GM19351 (cell line): ENCODE results near the gene TSC2.

Experiments used
- ATAC-seq: cut with Tn5 transposase; IDR thresholded peaks from one replicate; pipeline ENCODE4 v1.9.1; 2021; ENCODE audit warnings: mild to moderate bottlenecking, moderate library complexity; ENCODE audit not compliant: unreplicated experiment

Gene TSC2

DNA sequence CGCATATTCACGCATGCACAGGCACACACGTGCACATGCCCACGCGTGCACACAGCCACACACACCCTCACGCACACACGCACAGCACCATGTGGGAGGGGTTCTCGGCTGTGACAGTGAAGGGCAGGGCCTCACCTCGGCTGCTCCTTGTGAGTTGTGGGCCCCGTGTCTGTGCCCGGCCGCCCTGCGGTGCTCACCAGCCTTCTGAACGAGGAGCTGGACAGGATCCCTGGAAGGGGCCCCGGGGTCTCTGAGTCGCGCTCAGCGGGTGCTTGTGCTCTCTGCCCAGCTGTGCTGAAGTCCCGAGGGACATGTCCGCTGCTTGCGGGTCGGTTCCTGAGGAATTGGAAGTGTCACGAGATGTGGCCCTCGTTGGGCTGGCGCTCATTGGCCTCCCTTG lies 16.1 kb downstream of the TSC2 start:
- ATAC-seq: no peak

DNA sequence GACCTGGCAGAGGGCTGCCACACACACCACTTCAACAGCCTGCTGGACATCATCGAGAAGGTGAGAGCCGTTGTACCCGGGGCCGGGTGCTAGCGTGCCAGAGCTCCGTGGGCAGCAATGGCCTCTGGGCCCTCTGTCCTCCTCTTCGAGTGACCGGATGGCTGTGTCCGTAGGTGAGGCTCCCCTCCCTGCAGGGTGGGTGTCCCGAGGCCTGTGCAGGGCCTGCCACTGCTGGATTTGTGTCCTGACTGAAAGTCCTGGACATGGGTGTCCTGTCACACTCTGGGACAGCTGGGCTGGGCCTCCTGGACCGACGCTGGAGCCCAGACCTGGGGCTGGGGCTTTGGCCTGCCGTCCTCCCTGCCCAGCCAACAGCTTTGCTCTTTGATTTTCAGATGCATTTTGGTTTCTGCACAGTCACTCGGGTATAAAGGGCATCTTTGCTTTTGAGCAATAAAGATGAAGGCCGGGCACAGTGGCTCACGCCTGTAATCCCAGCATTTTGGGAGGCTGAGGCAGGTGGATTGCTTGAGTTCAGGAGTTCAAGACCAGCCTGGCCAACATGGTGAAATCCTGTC lies 16.7 kb downstream of the TSC2 start:
- ATAC-seq: no peak

DNA sequence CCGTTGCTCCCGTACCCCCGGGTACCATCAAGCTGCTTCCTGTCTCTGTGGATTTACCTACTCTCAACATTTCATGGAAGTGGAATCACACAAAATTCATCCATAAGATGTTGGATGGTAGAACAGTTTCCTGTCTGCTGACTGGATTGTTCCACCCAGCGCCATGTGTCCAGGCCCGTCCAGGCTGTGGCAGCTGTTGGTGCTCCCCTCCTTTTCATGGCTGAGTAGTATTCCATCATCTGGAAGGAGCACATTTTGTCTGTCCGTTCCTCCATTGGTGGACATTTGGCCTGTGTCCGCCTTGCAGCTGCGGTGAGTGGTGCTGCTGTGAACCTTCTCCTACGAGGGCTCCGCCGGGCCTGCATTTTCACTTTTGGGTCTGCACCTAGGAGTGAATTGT lies 18.4 kb downstream of the TSC2 start:
- no peak for ATAC-seq

DNA sequence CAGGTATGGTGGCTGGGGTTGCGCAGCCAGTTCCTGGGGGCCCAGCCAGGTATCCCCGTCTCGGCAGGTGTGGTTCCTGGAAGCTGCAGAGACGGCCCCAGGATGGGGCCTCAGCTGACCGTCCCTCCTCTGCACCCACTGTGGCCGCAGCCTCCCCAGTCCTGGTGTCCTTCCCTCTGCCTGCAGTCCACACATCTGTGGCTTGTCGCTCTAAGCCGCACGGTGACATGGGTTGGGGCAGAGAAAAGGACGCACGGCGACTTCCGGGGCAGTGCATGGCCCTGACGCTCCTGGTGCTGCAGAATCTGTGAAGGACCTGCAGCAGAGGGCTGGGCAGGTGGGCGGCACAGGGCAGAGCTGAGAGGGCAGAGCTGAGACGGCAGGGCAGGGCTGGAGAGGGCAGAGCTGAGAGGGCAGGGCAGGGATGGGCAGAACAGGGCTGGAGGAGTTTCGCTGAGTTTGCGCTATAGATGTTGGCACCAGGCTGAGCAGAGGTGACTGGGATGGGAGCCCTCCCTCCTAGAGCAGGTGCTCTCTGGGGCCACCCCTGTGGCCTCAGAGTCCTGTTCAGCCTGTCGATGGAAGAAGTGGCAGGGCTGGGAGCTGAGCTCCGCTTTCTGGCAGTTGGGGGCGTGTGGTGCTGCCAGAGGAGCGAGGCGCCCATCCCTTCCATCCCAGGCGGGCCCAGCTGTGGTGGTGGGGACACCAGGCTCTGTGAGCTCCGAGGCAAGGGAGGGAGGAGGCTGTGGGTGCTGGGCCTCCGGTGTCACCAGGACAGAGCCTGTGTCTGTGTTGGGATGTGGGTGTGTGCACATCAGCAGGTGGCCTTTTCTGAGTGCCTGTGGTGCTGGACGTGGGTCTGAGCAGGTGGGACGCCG lies 23.0 kb downstream of the TSC2 start:
- no peak for ATAC-seq

DNA sequence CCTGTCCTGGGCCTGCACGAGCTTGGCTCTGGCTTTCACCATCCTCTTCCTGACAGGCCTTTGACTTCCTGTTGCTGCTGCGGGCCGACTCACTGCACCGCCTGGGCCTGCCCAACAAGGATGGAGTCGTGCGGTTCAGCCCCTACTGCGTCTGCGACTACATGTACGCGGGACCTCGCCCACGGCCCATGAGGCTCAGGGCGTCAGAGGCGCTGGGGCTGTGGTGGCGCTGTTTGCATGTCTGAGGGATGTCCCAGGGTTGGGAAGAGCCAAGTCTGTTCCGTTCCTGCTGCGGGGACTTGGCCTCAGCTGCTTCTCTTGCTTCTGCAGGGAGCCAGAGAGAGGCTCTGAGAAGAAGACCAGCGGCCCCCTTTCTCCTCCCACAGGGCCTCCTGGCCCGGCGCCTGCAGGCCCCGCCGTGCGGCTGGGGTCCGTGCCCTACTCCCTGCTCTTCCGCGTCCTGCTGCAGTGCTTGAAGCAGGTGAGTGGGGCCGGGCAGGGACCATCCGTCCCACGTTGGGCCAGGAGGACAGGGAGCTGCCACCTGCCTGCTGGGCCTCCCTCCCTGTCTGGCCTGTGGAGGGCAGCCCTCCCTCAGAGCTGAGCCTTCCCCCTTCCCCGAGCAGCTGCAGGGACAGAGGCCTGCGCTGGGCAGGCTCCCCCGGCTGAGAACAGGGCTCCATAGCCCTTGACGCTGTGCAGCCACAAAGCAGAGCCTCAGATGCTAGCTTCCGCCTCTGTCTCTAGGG lies 23.8 kb downstream of the TSC2 start:
- ATAC-seq: no peak

DNA sequence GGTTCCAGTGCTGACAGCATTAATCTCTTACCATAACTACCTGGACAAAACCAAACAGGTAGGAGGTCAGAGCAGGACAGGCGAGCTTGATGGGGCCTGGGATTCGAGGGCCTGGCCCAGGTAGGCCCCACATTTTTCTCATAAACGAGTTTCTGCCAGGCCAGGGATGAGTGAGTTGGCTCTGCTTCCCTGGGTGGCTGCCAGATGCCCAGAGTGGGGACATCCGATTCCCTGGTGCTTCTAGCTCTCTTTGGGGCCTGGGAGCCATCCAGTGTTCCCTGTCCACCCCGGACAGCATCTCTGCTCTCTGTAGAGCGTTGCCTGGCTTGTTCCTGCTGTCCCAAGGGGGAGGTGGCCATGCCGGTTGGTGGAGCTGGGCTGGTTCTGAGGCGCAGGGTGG lies 25.1 kb downstream of the TSC2 start:
- ATAC-seq: no peak

DNA sequence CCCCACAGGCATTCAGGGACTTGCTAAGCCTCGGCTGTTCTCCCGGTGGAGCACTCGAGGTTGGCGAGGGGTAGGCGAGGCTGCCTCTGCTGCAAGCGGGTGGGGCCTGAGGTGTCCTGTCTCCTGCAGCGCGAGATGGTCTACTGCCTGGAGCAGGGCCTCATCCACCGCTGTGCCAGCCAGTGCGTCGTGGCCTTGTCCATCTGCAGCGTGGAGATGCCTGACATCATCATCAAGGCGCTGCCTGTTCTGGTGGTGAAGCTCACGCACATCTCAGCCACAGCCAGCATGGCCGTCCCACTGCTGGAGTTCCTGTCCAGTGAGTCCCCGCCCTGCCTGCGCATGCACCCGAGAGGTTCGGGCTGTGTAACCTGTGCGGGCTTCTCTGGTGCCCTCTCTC lies 26.3 kb downstream of the TSC2 start:
- no peak for ATAC-seq

DNA sequence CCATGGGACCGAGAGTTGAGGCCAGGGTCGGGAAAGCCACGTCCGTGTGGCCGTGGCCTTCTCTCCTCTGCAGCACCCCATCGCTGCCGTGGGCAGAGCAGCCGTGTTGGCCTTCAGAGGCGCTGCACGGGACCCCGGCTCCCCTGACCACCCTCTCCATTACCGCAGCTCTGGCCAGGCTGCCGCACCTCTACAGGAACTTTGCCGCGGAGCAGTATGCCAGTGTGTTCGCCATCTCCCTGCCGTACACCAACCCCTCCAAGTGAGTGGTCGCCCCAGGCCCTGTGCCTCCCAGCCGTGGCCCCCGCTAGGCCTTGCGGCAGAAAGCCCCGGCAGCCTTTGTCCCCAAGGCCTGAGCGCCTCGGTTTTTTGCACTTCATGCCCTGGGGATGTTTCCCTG lies 27.8 kb downstream of the TSC2 start:
- ATAC-seq: no peak

DNA sequence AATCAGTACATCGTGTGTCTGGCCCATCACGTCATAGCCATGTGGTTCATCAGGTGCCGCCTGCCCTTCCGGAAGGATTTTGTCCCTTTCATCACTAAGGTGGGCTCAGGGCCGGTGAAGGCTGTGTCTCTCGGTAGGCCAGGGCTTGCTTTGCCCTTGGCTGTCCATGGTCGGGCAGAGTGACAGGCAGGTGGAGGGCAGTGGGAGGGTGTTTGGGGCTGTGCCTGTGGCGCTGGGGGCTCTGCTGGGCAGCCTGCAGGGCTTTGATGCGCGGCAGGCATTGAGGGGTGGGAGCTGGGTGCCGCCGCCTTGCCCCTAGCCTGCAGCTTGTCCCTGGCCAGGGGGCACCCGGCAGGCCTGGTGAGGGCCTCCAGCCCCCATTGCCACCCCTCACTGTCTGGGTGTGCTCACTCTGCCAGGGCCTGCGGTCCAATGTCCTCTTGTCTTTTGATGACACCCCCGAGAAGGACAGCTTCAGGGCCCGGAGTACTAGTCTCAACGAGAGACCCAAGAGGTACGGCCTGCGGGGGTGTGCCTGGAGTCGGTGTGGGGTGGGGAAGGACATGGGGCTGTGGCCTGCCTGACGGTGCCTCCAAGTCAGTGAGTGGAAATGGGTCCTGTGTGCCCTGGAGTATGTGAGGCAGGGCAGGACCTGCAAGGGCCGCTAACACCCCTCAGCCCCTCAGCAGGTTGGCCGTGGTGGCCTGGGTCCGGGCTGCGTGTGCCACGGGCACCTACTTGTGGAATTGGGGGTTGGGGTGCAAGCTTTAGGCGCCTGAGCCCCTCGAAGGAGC lies 28.5 kb downstream of the TSC2 start:
- no peak for ATAC-seq

DNA sequence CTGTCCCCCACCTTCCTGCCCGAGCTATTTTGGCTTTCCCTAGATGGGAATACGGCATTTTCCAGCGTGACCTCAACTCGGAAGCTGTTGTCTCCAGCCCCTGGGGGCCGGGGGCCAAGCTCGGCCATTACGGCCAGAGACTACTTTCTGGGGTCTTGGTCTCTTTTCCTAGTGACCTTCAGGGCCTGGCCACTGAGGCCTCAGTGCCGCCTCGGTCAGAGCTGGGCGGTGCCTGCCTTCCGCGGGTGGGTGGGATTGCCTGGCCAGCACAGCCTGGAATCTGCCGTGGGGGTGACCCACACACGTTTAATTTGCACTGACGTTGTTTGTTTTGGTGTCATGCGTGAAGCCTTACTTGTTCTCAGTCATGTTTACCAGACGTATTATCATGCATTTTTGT lies 29.2 kb downstream of the TSC2 start:
- ATAC-seq: no peak

DNA sequence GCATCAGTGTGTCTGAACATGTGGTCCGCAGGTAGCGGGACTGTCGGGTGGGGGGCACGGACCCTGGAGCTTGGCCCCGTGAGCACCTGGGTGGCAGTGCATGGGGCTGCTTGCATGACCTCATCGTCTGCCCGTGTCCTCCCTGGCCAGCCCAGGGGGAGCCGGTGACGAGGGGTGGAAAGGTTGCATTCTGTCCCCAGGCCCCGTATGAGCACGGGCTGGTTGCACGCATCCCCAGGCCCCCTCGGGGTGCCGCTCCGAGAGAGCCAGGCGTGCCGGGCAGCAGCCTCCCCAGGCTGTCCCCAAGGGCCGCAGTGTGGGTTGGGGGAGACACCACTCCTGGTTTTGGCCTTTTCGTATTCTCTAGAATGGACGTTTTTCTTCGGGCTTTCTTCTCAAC lies 29.9 kb downstream of the TSC2 start:
- ATAC-seq: no peak

DNA sequence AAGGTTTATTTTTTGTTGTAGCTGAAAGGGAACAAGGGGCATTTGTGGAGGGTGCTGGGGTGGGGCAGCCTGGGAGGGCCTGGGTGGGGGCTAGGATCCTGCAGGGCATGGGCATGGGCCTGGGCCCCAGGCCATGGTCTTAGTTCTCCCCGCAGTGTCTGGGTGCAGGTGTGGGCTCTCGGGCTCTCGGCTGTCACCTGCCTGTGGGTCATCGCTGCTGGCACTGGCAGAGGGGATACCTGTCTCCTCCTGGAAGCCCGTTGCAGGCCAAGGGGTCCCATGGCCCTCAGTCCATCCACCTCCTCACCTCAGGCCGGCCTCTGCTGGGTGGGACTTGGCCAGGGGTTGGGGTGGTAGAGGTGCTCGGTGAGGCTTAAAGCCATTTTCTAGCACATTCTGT lies 30.3 kb downstream of the TSC2 start:
- no peak for ATAC-seq

DNA sequence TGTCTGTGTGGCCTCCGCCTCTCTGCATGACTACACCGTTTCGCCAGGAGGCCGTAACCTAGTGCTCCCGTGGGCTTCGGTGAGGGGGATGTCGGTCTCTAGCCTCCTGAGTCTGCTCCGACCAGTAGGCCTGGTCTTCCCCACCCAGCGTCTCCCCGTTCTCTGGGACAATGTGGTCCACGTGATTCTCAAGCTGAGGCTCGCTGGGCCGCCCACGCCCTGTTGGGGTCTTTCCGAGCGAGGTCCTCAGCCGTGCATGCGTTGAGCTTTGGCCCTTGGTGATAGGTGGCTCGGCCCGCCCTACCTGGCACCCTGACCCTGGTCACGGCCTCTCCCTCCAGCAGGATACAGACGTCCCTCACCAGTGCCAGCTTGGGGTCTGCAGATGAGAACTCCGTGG lies 30.9 kb downstream of the TSC2 start:
- no peak for ATAC-seq

DNA sequence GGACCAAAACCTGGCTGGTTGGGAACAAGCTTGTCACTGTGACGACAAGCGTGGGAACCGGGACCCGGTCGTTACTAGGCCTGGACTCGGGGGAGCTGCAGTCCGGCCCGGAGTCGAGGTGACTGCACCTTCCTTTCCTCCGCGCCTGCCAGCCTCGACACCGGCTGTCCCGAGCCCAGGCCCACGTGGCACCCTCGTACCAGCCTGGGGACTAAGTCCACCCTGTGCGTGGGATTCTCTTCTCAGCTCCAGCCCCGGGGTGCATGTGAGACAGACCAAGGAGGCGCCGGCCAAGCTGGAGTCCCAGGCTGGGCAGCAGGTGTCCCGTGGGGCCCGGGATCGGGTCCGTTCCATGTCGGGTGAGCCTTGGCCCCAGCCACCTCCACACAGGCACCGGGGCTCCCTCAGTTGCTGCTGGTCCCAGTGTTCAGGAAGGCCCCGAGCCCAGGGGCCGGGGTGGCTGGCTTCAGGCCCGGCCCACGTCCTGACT lies 31.6 kb downstream of the TSC2 start:
- ATAC-seq: no peak

DNA sequence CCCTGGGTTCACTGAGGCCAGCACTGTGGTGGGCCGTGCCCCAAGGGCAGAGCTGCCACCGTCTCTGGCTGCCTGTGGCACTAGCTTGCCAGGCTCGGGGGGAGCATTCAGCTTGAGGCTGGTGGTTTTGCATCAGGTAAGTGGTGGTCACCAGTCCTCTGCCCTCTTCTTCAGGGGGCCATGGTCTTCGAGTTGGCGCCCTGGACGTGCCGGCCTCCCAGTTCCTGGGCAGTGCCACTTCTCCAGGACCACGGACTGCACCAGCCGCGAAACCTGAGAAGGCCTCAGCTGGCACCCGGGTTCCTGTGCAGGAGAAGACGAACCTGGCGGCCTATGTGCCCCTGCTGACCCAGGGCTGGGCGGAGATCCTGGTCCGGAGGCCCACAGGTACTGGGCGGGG lies 32.2 kb downstream of the TSC2 start:
- no peak for ATAC-seq

DNA sequence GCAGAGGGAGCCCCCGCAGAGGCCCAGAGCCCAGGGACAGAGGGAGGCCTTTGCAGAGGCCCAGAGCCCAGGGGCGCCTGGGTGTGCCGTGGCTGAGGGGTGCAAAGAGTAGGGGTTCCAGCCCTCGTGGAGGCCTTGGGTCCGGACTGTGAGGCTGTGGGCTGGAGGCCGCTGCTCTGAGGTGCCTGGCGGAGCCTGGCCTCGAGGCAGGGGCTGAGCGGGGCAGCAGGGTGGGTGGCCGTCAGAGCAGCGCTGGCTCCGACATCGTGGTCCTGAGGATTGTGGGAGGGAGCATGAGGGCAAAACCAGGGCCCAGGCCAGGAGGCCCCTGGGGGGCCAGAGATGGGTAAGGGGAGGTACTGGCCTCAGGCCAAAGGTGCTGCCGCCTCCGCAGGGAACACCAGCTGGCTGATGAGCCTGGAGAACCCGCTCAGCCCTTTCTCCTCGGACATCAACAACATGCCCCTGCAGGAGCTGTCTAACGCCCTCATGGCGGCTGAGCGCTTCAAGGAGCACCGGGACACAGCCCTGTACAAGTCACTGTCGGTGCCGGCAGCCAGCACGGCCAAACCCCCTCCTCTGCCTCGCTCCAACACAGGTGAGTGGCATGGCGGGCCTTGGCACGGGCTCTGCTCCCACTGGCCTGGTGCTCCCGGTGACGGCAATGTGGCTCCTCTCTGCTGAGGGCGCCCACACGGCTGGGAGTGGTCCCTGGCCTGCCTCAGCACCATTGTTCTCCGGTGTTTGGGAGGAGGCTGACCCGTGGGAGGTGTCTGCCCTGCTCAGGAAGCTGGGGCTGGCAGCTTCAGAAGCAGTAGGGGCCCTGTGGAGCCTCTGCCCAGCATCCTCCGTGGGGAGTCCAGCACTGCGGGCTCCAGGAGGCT lies 33.7 kb downstream of the TSC2 start:
- ATAC-seq: no peak

DNA sequence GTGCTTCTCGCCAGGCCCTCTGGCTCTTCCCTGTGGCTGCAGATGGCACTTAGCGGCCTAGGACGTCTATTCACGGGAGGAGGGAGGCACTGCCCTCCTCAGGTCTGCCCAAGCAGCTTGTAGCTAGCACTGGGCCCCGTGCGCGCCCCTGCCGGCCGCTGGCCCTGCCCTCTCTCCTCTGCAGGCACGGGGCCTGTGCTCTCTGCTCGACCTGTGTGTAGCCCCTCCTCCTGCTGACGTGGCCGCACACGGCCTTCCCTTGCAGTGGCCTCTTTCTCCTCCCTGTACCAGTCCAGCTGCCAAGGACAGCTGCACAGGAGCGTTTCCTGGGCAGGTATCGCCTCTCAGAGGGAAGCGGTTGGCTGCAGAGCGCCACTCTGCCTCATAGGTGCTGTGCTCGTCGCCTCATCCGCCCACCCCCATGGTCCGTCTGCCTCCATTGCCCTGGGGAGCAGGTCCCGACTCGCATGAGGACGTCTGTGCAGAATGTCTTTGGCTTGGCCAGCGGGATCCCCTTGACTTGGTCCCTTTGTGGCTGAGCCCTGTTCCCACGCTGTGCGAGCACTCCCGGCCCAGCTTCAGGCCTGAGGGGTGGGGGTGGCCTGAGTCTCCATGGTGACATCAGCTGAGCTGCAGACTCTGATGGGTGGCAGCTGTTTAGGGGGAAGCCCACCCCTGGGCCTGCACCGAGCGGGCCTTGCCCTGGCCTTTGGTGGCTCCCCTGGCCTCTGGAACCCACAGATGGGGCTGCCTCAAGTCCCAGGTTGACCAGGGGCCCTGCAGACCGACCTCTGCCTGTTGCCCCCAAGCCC lies 34.6 kb downstream of the TSC2 start:
- ATAC-seq: no peak

DNA sequence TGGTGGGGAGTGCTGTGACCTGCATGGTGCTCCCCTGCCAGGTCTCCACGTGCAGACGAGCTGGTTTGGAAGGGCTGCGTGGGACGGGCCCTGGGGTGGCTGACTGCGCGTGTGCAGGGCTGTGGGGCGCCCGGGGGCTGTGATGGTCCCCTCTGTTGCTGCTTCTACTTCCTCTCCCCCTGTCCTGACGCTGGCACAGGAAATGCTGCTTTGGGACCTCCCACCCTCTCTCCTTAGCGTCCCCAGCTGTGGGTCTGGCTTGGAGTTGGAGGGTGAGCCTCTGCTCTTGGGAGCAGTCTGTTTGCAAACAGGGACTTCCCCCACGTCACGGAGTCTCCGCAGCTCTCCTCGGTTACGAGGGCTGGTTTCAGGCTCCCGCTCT lies 35.2 kb downstream of the TSC2 start:
- no peak for ATAC-seq

DNA sequence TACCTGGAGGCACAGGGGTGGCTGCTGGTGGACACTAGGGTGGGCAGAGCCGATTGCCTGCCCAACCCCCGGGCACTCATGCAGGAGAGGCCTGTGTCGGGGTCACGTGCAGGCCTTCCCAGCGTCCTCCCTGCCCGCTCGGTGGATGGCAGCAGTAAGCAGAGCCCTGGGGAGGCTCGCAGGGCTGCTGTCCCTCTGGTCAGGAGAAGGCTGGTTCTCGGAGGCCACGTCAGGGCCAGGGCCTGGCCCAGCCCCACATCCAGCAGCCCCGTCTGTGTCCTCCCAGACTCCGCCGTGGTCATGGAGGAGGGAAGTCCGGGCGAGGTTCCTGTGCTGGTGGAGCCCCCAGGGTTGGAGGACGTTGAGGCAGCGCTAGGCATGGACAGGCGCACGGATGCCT lies 35.6 kb downstream of the TSC2 start:
- no peak for ATAC-seq
